ENCODE data around the gene FNBP1.

Gene FNBP1

DNA sequence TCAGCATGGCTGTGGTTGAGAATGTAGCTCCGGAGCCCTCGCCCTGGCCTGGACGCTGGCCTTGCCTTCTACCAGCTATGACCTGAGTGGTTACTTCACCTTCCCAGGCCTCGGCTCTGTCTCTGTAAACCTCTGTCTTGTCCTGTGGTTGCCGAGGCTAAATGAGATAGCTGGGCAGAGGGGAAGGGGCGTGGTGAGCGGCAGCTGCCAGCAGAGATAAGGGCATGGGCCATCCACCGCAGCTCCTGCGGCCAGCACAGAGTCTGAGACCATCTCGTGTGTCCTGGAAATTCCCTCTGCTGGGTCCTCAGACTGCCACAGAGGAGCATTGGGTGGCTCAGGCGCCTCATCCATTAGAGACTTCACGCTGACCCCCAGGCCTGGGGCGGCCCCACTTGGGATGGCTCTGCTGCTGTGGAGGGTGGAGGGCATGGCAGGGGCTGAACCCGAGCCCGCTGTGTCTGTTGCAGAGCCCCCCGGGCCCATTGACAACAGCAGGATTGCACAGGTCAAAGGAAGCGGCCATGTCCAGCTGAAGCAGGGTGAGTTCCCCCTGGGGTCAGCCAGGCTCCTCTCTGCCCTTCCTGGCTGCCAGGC lies 163.8 kb downstream of the FNBP1 start (continued):
- TF ChIP-seq PRDM4 (tag by site-specific recombination; IDR thresholded peaks at IDR 0.05) (no peak), MEIS1 (CRISPR knock-in tag; IDR thresholded peaks at IDR 0.05; ENCODE audit: borderline replicate concordance) (no peak)
- TF ChIP-seq, protein P1, sequence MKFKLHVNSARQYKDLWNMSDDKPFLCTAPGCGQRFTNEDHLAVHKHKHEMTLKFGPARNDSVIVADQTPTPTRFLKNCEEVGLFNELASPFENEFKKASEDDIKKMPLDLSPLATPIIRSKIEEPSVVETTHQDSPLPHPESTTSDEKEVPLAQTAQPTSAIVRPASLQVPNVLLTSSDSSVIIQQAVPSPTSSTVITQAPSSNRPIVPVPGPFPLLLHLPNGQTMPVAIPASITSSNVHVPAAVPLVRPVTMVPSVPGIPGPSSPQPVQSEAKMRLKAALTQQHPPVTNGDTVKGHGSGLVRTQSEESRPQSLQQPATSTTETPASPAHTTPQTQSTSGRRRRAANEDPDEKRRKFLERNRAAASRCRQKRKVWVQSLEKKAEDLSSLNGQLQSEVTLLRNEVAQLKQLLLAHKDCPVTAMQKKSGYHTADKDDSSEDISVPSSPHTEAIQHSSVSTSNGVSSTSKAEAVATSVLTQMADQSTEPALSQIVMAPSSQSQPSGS (tag by site-specific recombination; IDR thresholded peaks at IDR 0.05; ENCODE audit: low read depth), result no peak

- ChIA-PET POLR2A (no interaction called here), CTCF (interaction anchor here (0.6 kb wide), 1 partner anchor 162 kb away, joined by 3 read pairs; no protein-coding TSS in a partner anchor)
- Histone ChIP-seq H3K27ac (ENCODE audit: extremely low read depth, low read depth, low read length) (no peak overlapping the region), H3K36me3 (ENCODE audit: control insufficient read depth in 2 of 2, insufficient read depth in 1 of 2, low read length in 2 of 2) (peaks cover 0 to 63% of the 10 kb centered on the region in 2 experiments; a peak in 1 of 3 replicates), H3K4me3 (ENCODE audit: low read depth, low read length) (no peak overlapping the region), H3K4me1 (ENCODE audit: control insufficient read depth, insufficient read depth, low read length) (no peaks in the 10 kb centered on the region), H3K9me3 (ENCODE audit: control insufficient read depth, insufficient read depth, low read depth, low read length) (no peaks in the 10 kb centered on the region)
- TF ChIP-seq KLF7 (tag by site-specific recombination; IDR thresholded peaks at IDR 0.05; ENCODE audit: borderline replicate concordance) (no peak), GLIS1 (tag by site-specific recombination; IDR thresholded peaks at IDR 0.05) (0 out of 2 replicates have a peak, but pooled peaks have one; percentile 49)
These were observed 164.7 kb downstream of the FNBP1 start for GRCh38 chr9:129878291-129878690.

- POLR2A ChIA-PET, result no interaction called here
- Histone ChIP-seq H3K4me1 (ENCODE audit: control insufficient read depth, insufficient read depth, low read length) (no peaks in the 10 kb centered on the region), H3K4me3 (ENCODE audit: low read depth, low read length) (no peak overlapping the region), H3K27ac (ENCODE audit: extremely low read depth, low read depth, low read length) (no peak overlapping the region), H3K9me3 (ENCODE audit: control insufficient read depth, insufficient read depth, low read depth, low read length) (no peaks in the 10 kb centered on the region), H3K36me3 (ENCODE audit: control insufficient read depth in 2 of 2, insufficient read depth in 1 of 2, low read length in 2 of 2) (peaks cover 0 to 55% of the 10 kb centered on the region in 2 experiments; a peak in 1 of 3 replicates)
- CTCF ChIA-PET, result no interaction called here
- no peak for TF ChIP-seq ZNF133 (tag by site-specific recombination; IDR thresholded peaks at IDR 0.05)
- TF ChIP-seq ZNF654 (tag by site-specific recombination; IDR thresholded peaks at IDR 0.05; ENCODE audit: low read depth), result no peak
- no peak for TF ChIP-seq ZIC2 (tag by site-specific recombination; IDR thresholded peaks at IDR 0.05)
- no peak for TF ChIP-seq HOXC10 (CRISPR knock-in tag; IDR thresholded peaks at IDR 0.05)
- no peak for TF ChIP-seq PRDM1 (tag by site-specific recombination; IDR thresholded peaks at IDR 0.05)
- no peak for TF ChIP-seq REST (tag by site-specific recombination; IDR thresholded peaks at IDR 0.05)
- no peak for TF ChIP-seq ZNF10 (tag by site-specific recombination; IDR thresholded peaks at IDR 0.05)
- no peak for TF ChIP-seq ZNF558 (tag by site-specific recombination; IDR thresholded peaks at IDR 0.05)
- no peak for TF ChIP-seq ZNF292 (tag by site-specific recombination; IDR thresholded peaks at IDR 0.05; ENCODE audit: borderline replicate concordance, low read depth)
- no peak for TF ChIP-seq TRIM28 (IDR thresholded peaks at IDR 0.05; ENCODE audit: borderline replicate concordance, low read length)
- TF ChIP-seq, protein P2, sequence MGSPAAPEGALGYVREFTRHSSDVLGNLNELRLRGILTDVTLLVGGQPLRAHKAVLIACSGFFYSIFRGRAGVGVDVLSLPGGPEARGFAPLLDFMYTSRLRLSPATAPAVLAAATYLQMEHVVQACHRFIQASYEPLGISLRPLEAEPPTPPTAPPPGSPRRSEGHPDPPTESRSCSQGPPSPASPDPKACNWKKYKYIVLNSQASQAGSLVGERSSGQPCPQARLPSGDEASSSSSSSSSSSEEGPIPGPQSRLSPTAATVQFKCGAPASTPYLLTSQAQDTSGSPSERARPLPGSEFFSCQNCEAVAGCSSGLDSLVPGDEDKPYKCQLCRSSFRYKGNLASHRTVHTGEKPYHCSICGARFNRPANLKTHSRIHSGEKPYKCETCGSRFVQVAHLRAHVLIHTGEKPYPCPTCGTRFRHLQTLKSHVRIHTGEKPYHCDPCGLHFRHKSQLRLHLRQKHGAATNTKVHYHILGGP (tag by site-specific recombination; IDR thresholded peaks at IDR 0.05), result no peak
- no peak for TF ChIP-seq ZNF266 (tag by site-specific recombination; IDR thresholded peaks at IDR 0.05; ENCODE audit: low read depth)
- no peak for TF ChIP-seq ZFP69B (tag by site-specific recombination; IDR thresholded peaks at IDR 0.05)
These were observed 166.2 kb downstream of the FNBP1 start for GRCh38 chr9:129876815-129877214.
